GM19397 (cell line): ENCODE data around the gene MSL3B.

Source experiments
- ATAC-seq: cut with Tn5 transposase; IDR thresholded peaks from one replicate; pipeline ENCODE4 v1.9.1; 2021; ENCODE audit warnings: mild to moderate bottlenecking, moderate library complexity; ENCODE audit not compliant: unreplicated experiment

Gene MSL3B

DNA sequence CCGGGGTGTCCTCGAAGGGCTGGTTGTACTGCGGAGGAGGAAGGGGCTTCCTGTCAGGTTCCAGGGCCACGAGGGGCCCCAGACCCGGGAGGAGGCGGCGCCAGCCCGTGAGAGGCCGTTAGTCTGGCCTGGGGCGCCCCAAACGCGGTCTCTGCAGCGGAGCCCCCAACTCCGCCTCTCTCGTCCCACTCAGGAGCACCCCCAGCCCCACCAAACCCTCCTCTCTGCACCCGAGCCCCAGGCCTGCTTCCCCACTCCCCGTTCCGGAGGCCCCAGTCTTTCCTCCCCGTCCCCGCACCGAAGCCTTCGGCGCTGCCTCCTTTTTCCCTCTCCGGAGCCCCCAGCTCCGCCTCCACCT lies 14.3 kb downstream of the MSL3B start:
- no peak for ATAC-seq

DNA sequence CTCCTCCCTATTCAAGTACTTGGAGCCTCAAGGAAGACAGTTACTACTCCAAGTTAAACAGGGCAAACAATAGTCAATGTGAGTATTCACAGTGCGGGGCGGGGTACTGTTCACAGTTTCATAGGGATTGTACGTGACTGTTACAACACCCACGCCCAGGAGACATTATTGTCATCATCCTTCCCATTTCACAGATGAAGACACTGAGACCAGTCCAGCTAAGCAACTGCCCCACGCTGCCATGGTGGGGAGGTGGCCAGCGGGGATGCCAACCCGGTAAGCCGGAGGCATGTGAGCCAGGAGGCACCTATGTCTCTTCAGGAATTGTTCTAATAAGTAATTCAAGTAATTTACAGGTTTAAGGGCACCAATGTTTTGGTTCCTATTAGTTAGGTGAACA lies 14.8 kb downstream of the MSL3B start:
- ATAC-seq = no peak

DNA sequence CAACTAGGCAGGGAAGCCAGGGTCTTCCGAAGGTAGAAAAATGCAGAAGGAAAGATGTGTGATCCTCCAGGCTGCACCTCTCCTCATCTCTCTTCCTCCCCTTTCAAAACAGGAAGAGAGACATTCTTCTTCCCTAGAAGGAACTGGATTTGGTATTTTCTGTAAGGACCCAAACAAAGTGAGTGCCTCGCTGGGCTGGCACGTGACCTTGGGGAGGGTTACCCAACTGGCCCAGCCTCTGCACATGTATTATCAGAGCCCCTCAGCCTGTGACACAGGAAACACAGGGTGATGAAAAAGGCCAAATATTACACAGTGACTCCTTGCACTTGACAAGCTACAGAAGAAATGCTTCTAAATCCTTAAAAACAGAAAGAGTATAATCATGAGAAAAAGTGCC lies 16.1 kb downstream of the MSL3B start:
- ATAC-seq = no peak

DNA sequence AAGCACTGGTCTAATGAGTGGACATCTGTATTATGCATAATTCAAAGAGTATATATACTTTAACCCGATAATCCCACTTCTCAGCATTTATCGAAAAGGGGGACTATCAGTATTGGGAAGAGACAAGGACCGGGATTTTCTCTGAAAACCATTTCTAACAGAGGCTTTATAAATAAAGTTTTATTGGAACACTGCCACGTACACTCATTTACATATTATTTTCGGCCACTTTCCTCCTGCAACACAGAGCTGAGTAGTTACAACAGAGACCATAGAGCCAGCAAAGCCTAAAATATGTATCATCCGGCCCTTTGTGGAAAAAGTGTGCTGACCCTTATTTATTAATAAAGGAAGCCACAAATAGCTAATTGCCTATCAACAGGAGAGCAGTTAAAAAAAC lies 17.0 kb downstream of the MSL3B start:
- ATAC-seq = no peak

DNA sequence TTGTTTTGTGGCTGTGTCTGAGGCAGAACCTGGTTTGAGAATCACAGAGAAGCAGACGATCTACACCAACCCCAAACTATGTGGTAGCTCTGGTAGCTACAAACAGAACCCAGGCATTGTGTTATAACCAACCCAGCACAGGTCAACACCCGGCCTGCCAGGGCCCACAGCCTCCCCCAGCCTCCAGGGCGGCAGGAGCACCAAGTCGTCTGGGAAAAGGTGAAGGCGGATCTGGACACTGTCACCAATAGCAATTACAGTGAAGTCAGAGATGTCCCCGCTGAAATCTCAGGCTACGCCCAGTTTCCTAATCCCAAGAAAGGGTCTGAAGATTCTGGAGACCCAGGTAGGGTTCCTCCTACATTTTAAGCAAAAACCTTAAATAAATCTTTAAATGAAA lies 17.4 kb downstream of the MSL3B start:
- ATAC-seq = no peak

DNA sequence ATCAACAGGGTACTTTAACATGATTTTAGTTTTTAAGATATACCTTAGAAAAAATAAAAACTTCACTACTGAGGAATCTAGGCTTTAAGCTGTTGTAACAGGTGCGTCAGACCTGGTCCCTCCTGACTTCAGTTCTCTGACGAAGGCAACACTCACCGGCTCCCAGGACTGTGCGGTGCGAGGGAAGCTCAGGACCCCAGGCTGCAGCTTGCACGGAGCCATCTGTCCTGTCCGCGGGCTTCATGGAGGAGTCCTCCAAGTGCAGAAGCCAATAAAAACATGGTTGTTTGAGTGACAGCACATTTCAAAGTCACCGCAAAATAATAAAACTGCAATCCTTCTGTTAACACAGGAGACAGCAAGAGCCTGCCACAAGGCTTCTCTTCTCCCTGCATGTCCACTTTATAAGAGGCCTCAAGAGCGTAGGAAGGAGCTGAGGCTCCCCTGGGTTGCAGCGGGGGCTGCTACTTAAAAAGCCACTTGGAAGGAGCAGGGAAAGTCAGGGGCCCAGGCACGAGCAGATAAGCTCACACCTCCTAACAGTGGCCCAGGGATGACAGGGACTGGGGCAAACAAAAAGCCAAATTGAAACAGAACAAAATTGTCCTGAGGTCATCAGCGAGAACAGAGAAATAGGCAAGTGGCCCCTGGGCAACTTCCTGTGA lies 18.4 kb downstream of the MSL3B start:
- ATAC-seq = no peak

DNA sequence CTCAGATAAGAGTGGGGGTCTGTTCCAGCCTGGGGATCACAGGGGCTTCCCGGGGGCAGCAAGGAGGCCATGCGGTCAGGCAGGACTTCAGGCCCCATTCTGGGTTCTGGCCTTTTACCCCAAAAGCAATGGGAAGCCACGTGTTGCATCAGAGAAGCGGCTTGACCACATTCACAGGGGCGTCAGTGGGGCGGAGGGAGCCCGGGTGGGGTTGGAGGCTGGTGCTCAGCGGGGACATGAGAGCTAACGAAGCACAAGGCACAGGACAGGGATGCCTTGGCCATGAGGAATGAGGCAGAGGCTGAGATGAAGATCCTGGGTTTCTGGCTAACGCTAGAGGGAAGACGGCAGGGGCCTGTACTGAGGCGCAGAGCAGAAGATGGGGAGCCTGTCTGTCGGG lies 19.9 kb downstream of the MSL3B start:
- no peak for ATAC-seq

DNA sequence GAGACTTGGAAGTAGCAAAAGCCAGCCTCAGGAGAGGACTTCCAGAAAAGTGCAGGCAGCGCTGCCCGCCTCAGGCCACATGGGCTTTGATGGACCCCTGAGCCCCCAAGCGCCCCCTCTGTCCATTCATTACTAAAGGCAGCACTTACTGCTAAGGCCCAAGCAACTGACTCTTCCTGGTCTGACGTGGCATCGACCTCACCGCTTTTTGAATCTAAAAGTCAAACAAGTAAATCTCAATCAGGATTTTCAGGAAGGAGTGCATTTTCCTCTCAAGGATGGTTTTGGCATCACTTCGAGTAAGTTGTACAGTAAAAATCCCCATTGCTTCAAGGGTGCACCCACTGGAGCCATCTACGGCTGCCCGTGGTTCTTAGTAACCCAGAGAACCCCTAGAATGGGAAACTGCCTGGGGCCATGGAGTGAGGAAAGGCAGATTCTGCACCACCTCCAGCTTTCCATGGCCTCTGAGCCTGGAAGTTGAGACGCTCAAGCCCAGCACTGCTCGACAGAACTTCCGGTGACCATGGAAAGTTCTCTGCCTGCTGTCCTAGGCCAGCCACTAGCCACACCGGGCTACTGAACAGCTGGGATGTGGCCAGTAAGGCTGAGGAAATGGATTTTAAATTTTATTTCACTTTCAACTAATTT lies 20.8 kb downstream of the MSL3B start:
- ATAC-seq = no peak

DNA sequence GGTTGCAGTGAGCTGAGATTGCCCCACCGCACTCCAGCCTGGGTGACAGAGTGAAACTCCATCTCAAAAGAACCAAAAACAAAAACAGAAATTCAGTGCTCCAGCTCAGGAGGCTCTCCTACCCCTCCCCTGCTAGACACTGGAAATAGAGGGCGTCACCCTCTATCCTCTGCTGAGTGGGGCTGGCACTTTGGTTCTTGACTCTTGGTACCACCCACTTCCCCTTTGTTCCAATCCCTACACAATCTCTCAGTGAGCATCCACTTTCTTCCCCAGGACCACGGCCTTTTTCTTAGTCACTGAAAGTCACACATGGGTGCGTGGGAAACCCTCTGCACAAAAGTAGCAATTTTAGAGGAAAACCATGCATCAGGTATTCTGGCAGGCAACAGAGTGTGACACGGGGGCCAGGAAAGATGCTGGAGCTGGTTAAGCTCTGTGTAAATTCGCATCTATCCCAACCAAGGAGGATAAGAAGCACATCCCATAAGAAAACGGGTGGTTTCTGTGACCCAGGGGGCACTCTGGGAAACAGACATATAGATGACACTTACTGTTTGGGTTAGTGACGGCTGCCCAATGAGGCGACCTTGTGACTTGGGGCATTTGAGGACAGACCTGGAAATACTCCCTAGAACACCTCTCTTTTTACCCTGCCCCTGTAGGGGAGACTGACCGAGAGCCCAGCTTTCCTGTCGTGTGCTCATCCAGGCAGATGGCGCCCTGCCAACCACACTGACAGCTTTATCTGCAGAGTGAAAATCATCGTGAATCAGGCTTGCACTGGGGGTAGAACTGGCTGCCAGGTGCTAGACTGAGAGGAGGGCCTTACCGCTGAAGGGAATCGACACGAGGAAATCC lies 21.6 kb downstream of the MSL3B start:
- no peak for ATAC-seq

DNA sequence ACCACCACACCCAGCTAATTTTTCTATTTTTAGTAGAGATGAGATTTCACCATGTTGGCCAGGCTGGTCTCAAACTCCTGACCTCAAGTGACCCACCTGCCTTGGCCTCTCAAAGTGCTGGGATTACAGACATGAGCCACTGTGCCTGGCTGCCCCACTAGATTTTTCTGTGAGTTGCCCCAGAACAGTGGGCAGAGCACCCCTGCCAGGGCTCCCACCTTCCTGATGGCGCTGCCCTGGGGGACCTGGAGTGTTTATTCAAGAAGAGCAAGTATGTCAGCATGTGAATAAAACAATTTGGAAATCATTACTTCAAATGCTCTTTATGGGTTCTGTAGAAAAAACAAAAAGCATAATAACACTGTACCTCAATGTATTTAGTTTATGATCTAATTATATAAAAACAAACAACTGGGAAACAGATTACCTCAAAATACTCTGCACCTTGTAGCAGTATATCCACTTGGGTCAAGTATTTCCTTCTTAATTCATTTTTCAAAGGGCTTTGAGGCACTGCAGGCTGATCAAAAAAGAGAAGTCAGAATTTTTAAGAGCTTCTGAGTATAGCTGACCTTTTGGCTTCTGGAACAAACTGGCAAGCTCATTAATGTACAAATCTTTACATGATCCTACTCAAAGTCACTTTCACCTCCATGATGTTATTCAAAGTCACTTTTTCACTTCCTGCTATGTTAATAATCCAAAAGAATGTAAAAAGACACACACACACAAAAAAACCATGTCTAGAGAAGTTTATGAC lies 22.7 kb downstream of the MSL3B start:
- ATAC-seq = no peak

DNA sequence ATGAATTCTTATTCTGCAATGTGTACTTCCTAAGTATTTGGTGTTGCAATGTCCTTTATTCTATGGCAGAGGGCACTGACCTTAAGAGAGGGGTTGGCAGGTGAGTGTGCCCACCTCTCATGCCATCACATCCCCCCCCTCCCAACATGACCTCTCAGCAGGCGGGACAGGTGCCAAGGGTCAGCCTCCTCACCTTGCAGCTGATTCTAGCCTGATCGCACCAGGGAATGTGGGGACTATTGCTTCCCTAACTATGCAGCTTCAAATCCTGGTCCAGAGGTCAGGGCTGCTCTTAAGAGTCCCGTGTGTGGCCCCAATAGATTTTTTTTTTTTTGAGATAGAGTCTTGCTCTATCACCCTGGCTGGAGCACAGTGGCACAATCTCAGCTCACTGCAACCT lies 23.4 kb downstream of the MSL3B start:
- no peak for ATAC-seq

DNA sequence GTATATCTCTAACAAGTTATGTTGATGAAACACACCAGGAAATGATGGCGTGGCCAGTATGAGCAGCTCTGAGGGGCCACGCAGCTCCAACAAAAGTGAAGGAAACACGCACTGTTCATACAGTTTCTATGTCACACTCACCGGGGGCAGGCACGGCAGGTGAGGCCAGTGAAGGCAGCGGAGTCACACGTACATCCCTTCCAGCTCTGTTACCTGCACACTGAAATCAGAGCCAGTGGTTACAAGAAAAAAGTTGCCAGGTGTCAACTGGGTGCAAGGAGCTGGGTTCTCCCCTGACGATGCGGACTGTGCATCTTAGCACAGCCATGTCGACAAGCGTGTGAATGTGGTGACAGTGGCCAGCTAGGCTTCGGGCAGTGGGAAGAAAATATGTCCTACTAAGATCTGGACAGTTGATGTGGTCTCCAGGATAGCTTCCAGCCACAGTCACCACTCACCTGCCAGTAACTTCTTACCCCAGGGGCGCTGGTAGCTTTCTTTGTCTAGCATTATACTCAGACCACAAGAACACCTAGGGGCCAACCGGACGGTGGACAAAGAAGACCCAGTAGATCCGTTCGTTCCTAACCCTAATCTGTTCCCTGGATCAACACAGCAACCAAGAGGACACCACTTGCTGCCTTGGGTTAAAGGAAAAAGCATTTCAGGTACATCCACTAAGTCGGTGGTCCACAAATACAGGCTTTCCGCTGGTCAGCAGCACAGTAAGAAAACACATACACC lies 23.9 kb downstream of the MSL3B start:
- no peak for ATAC-seq

DNA sequence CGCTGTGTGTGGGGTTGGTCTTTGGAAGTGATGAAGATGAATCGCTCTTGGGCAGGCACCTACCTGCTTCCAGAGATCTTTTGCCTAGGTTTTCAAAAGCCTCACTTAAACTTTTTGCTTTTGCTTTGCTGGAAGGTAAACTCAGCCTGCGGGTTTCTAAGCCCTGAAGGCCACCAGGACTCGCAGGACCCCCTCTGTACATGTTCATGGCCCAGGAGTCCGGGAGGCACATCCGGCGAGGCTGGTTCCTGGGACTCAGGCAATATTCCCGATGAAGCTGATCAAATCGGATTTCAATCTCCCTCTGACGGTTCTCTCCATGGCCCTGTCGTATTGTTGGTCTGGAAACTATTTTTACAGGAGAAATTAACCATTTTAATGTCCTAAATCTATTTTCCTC lies 27.0 kb downstream of the MSL3B start:
- ATAC-seq = no peak

DNA sequence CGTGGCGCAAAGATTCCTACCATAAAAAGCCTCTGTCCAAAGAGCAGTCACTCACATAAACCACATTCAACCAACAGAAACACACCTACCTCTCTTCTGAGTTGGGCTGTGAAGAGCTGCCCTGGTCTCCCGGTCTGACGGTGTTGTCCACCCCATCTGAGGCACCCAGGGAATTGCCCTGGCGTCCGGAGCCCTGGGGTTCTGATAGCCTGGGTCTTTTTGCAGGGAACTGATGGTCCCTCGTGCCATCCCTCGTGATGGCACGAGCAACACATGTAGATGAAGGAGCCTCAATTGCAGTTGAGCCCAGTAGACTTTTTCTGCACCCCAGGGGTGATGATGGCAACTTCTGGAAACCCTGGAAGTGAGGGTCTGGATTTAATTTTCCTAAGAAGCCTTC lies 27.7 kb downstream of the MSL3B start:
- ATAC-seq = no peak

DNA sequence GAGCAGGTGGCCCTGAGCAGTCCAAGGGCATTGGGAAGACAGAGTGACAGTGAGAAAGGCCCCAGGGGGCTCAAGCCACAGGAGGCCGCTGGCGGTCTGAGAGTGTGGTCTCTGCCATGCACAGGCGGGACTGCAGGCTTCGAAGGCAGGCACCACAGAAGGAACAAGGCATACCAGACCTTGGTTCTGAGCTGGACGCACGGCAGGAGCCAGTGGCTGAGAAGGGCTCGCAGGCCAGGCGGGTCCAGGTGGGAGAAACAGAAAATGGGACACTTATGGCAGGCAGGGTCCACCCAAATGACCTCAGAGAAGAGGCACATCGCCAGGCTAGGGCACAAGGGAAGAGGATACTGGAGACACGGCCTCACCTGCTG lies 28.8 kb downstream of the MSL3B start:
- ATAC-seq = no peak

DNA sequence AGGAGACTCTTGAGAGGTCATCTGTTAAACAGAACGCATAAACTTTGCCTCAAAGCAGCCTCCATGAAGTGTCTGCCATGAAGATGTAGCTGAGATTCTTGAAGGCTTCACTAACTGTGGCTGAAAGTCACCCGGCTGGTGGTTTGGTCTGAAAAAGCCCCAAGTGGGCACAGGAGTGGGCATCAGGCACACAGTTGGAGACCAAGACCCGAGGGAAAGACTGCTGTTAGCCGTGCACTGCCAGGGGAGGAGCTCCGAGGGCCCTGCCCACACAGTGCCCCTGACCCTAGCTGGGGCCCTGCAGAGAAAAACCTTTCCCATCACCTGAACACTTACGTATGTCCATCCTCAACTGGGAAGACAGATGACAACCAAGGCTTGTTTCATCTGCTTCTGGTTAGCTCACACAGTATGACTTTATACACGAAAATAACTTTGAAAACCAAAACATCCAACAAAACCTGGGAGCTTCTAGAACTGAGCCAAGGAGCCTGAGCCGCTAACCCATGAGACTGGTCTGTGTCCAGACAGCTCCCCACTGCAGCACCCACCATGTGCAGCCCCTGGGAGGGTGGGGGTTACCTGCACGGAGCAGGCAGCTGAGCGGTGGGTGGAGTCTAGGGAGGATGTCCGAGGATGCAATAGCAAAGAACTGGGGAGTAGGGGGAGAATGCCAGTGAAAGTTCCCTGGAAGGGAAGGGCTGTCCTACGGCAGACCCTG lies 29.3 kb downstream of the MSL3B start:
- no peak for ATAC-seq

DNA sequence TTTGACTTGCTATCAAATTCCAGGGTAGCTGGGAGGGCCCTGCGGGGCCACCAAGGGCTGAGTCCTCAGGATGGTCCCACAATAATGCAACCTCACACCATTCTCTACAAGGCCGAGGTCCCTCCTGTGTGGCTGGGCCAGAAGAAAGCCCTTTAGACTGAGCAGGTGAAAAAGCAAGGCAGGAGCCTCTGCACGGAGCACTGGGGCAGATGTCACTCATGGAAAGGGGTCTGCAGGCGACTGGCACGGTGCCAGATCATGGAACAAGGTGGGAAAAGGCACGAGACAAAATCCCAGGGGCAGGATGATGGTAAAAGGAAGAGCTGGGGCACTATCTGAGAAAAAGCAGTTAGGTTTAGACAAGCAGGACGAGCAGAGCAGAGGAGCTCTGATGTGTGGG lies 29.9 kb downstream of the MSL3B start:
- no peak for ATAC-seq

DNA sequence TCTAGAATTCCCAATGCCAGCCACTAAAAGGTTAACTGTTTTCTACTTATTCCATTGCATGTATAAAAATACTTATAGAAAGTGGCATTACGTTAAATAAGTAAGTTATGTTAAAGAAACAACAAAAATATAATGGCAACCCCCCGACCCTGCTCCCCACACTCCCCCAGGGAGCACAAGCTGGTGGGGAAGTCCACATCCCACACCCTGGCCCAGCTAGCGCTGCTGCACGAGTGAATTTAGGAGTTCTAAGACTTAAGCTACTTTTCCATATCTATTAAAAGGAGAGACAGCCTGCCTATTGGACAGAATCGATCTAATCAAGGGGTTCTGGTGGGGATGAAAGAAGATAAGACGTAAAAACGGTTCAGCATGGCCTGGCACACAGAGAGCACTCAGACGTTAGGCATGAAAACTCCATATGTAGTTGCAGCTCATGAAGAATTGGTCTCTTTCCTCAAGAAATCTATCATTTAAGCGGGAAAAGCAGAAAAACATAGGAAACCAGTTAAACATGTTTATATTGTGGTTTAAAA lies 30.4 kb downstream of the MSL3B start:
- no peak for ATAC-seq

DNA sequence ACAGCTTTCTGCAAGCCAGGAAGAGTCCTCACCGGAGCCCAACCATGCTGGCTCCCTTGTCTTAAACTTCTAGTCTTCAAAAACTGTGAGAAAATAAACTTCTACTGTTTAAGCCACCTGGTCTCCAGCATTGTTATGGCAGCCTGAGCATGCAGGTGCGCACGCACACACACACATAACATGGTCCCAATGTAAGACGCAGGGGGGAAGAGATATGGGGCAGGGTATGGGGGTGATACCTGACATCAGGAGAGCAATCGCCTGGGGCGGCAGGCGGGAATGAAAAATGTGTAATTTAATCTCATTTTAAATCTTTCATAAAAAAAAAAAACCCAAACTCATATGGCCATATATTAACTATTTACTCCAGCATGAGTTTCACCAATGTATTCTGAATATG lies 31.8 kb downstream of the MSL3B start:
- no peak for ATAC-seq
